Smooth muscle cell (in vitro differentiated cells): ENCODE data around the gene ALDH1A2. TPM values are rescaled to one million over a fixed set of nuclear protein-coding genes. Genes with fewer than 3 reads are reported as not detected.

Experiments used
- DNase-seq: peaks from one replicate; lab custom pipeline; 2025; ENCODE audit not compliant: unreplicated experiment; lab: John Stamatoyannopoulos, UW
- H2AFZ ChIP-seq: fragments of 200-600 bp; sonication (generic); 2 replicates; pipeline ENCODE4 v1.6.0; 2016; ENCODE audit warnings: antibody characterized with exemption, low read depth, mild to moderate bottlenecking
- H3F3A ChIP-seq: fragments of 200-600 bp; sonication (generic); 2 replicates; pipeline ENCODE4 v1.6.0; 2017; ENCODE audit warnings: antibody characterized with exemption, low read depth
- H3K27ac ChIP-seq: fragments of 200-600 bp; sonication (generic); 2 replicates; pipeline ENCODE4 v1.5.1; 2016; ENCODE audit warnings: low read depth, mild to moderate bottlenecking
- H3K27me3 ChIP-seq: fragments of 200-600 bp; sonication (generic); 2 replicates; pipeline ENCODE4 v1.6.1; 2016; ENCODE audit warnings: low read depth, mild to moderate bottlenecking
- H3K36me3 ChIP-seq: fragments of 200-600 bp; sonication (generic); 2 replicates; pipeline ENCODE4 v1.5.1; 2016; ENCODE audit warnings: low read depth
- H3K4me1 ChIP-seq: fragments of 200-600 bp; sonication (generic); 2 replicates; pipeline ENCODE4 v1.5.1; 2016; ENCODE audit warnings: low read depth
- H3K4me2 ChIP-seq: fragments of 200-600 bp; sonication (generic); 2 replicates; pipeline ENCODE4 v1.6.0; 2016; ENCODE audit warnings: mild to moderate bottlenecking
- H3K4me3 ChIP-seq: fragments of 200-600 bp; sonication (generic); 2 replicates; pipeline ENCODE4 v1.5.1; 2016; ENCODE audit warnings: mild to moderate bottlenecking
- H3K79me2 ChIP-seq: fragments of 200-600 bp; sonication (generic); 2 replicates; pipeline ENCODE4 v1.6.0; 2016; ENCODE audit warnings: low read depth, mild to moderate bottlenecking
- H3K9ac ChIP-seq: fragments of 200-600 bp; sonication (generic); 2 replicates; pipeline ENCODE4 v1.6.0; 2016; ENCODE audit warnings: low read depth
- H3K9me3 ChIP-seq: fragments of 200-600 bp; sonication (generic); replicated peaks from 2 replicates; pipeline ENCODE4 v1.5.1; 2016; ENCODE audit warnings: low read depth
- H4K20me1 ChIP-seq: fragments of 200-600 bp; sonication (generic); 2 replicates; pipeline ENCODE4 v1.6.0; 2016; ENCODE audit warnings: low read depth
- WGBS: methylation state at CpG from one replicate; pipeline ENCODE4 v1.1.7; 2016; ENCODE audit warnings: low lambda C conversion rate; 5-methylcytosine and 5-hydroxymethylcytosine counted together
- polyA plus RNA-seq: library from polyadenylated mRNA; unstranded; fragments of >200 nt; fragmentation: Nextera tagmentation; extraction: Ambion mirVana; gene quantifications from 2 replicates; pipeline ENCODE4 v1.2.1, GENCODE V29; 2016
- total RNA-seq: library from RNA; depleted of rRNA; stranded (reverse); fragments of >200 nt; gene quantifications from 2 replicates; pipeline ENCODE4 v1.2.3, GENCODE V29; 2014
- TF ChIP-seq, protein P1 (sequence below): fragments of 200-600 bp; sonication (generic); IDR thresholded peaks from 2 replicates; pipeline ENCODE4 v1.5.1; 2017; ENCODE audit warnings: borderline replicate concordance, mild to moderate bottlenecking, antibody characterized with exemption; ENCODE audit not compliant: insufficient read depth, poor library complexity, severe bottlenecking

ALDH1A2 gene
- total and polyA plus RNA-seq, 2 experiments from 2014 or later, result 0.49 to 2.9 TPM

- Histone ChIP-seq H3F3A (no peaks in the 10 kb centered on the region), H4K20me1 (no peaks in the 10 kb centered on the region), H3K27me3 (no peaks in the 10 kb centered on the region), H3K4me2 (no peak overlapping the region), H3K4me3 (no peak overlapping the region), H3K9ac (no peak overlapping the region), H3K79me2 (no peaks in the 10 kb centered on the region), H3K4me1 (no peaks in the 10 kb centered on the region), H3K9me3 (no peaks in the 10 kb centered on the region), H3K36me3 (no peaks in the 10 kb centered on the region), H2AFZ (no peak overlapping the region), H3K27ac (no peak overlapping the region)
- WGBS, result 96% methylated on average over 5 of the region's 5 CpGs
- no peak for DNase-seq
- TF ChIP-seq, protein P1, sequence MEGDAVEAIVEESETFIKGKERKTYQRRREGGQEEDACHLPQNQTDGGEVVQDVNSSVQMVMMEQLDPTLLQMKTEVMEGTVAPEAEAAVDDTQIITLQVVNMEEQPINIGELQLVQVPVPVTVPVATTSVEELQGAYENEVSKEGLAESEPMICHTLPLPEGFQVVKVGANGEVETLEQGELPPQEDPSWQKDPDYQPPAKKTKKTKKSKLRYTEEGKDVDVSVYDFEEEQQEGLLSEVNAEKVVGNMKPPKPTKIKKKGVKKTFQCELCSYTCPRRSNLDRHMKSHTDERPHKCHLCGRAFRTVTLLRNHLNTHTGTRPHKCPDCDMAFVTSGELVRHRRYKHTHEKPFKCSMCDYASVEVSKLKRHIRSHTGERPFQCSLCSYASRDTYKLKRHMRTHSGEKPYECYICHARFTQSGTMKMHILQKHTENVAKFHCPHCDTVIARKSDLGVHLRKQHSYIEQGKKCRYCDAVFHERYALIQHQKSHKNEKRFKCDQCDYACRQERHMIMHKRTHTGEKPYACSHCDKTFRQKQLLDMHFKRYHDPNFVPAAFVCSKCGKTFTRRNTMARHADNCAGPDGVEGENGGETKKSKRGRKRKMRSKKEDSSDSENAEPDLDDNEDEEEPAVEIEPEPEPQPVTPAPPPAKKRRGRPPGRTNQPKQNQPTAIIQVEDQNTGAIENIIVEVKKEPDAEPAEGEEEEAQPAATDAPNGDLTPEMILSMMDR, result no peak
Observed at GRCh38 chr15:58111718-58112104, 46.2 kb upstream of the ALDH1A2 start.

GRCh38 chr15:58110999-58111717 is 45.6 kb upstream of the ALDH1A2 start:
- Histone ChIP-seq H3K27me3 (no peaks in the 10 kb centered on the region), H3F3A (no peaks in the 10 kb centered on the region), H3K4me2 (no peak overlapping the region), H3K4me3 (no peak overlapping the region), H3K9me3 (no peaks in the 10 kb centered on the region), H4K20me1 (no peaks in the 10 kb centered on the region), H3K27ac (no peak overlapping the region), H3K79me2 (no peaks in the 10 kb centered on the region), H3K9ac (no peak overlapping the region), H3K36me3 (no peaks in the 10 kb centered on the region), H3K4me1 (no peaks in the 10 kb centered on the region), H2AFZ (no peak overlapping the region)
- no peak for DNase-seq
- TF ChIP-seq, protein P1, result no peak
- 89% methylated on average over 6 of the region's 6 CpGs for WGBS

- no peaks in the 10 kb centered on the region for H3K36me3 ChIP-seq
- 78% methylated on average over 3 of the region's 3 CpGs for WGBS
Observed at GRCh38 chr15:58109419-58109818, 43.9 kb upstream of the ALDH1A2 start.

More at GRCh38 chr15:58109419-58109818, 43.9 kb upstream of the ALDH1A2 start:
- Histone ChIP-seq H3K9me3 (no peaks in the 10 kb centered on the region), H2AFZ (no peak overlapping the region), H3K79me2 (no peaks in the 10 kb centered on the region), H3K27ac (no peak overlapping the region), H3K4me1 (no peaks in the 10 kb centered on the region), H3K27me3 (no peaks in the 10 kb centered on the region), H3K4me2 (no peak overlapping the region), H3K9ac (no peak overlapping the region), H4K20me1 (no peaks in the 10 kb centered on the region), H3F3A (no peaks in the 10 kb centered on the region), H3K4me3 (no peak overlapping the region)
- DNase-seq, result no peak
- TF ChIP-seq, protein P1, result no peak
